GM12874 (cell line): ENCODE data around the gene APOOL.

Experiments used
- CTCF ChIP-seq: IDR thresholded peaks from 2 replicates; pipeline ENCODE4 v1.5.1; 2011; ENCODE audit warnings: low read depth, mild to moderate bottlenecking, control low read depth, low read length, moderate library complexity; ENCODE audit not compliant: insufficient read depth

Gene APOOL, protein sequence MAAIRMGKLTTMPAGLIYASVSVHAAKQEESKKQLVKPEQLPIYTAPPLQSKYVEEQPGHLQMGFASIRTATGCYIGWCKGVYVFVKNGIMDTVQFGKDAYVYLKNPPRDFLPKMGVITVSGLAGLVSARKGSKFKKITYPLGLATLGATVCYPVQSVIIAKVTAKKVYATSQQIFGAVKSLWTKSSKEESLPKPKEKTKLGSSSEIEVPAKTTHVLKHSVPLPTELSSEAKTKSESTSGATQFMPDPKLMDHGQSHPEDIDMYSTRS

GRCh38 chrX:85003655-85004244, at the start of gene APOOL:
Gene APOOL, plus strand, starts transcription at chrX:85003877. Its CDS starts 36 bp downstream, at chrX:85003913.
- TF ChIP-seq CTCF = no peak

GRCh38 chrX:84956304-84956703, 47.4 kb upstream of the APOOL start:
- TF ChIP-seq CTCF = no peak

DNA sequence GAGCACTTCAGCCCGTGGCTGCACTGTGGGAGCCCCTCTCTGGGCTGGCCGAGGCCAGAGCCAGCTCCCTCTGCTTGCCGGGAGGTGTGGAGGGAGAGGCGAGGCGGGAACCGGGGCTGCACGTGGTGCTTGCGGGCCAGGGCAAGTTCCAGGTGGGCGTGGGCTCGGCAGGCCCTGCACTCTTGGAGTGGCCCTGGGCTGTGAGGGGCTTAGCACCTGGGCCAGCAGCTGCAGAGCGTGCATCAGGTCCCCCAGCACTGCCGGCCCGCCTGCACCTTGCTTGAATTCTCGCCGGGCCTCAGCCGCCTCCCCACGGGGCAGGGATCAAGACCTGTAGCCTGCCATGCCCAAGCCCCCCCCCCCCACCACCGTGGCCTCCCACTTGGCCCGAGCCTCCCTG, 28.9 kb upstream of the APOOL start:
- TF ChIP-seq CTCF = no peak

- no peak for TF ChIP-seq CTCF
Observed at GRCh38 chrX:84993150-84993549, 10.5 kb upstream of the APOOL start.

DNA sequence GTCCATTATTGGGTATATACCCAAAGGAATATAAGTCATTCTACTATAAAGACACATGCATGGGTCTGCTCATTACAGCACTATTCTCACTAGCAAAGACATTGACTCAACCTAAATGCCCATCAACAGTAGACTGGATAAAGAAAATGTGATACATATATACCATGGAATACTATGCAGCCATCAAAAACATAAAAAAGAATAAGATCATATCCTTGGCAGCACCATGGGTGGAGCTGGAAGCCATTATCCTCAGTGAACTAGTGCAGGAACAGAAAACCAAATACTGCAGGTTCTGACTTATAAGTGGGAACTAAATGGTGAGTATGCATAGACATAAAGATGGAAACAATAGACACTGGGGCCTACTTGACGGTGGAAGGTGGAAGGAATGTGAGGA, 2.3 kb upstream of the APOOL start:
- TF ChIP-seq CTCF = no peak

GRCh38 chrX:85004255-85004654, 578 bp downstream of the APOOL start:
- no peak for TF ChIP-seq CTCF

DNA sequence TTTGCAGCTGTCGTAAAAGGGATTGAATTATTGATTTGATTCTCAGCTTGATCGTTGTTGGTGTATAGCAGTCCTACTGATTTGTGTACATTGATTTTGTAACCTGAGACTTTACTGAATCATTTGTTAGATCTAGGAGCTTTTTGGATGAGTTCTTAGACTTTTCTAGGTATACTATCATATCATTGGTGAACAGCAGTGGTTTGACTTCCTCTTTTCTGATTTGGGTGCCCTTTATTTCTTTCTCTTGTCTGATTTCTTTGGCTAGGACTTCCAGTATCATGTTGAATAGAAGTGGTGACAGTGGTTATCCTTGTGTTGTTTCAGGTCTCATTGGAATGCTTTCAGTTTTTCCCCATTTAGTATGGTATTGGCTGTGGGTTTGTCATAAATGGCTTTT, 8.4 kb downstream of the APOOL start:
- no peak for TF ChIP-seq CTCF
